MG63 (cell line): ENCODE data around the gene H2BK1. TPM values are rescaled to one million over a fixed set of nuclear protein-coding genes. Genes with fewer than 3 reads are reported as not detected.

Experiments
- DNase-seq: peaks from one replicate; pipeline ENCODE4 v3.0.0-alpha.2; 2020
- H3K27me3 ChIP-seq: fragments of 250-450 bp; sonication (Bioruptor Pico); 2 replicates; pipeline ENCODE4 v1.5.1; 2020; ENCODE audit warnings: mild to moderate bottlenecking, moderate library complexity
- H3K36me3 ChIP-seq: fragments of 250-450 bp; sonication (Bioruptor Pico); 2 replicates; pipeline ENCODE4 v1.5.1; 2020; ENCODE audit warnings: mild to moderate bottlenecking, moderate library complexity
- H3K4me3 ChIP-seq: fragments of 250-450 bp; sonication (Bioruptor Pico); 2 replicates; pipeline ENCODE4 v1.5.1; 2020; ENCODE audit warnings: mild to moderate bottlenecking, moderate library complexity
- H3K9me3 ChIP-seq: fragments of 250-450 bp; sonication (Bioruptor Pico); 2 replicates; pipeline ENCODE4 v1.5.1; 2020; ENCODE audit warnings: mild to moderate bottlenecking, moderate library complexity
- total RNA-seq: library from RNA; depleted of rRNA; stranded (reverse); fragments of >200 nt; shearing (Covaris generic); gene quantifications from 2 replicates; pipeline ENCODE4 v1.2.3, GENCODE V29; 2014; ENCODE audit warnings: low replicate concordance; rRNA removed

Gene H2BK1
- not detected in 2 replicates for total RNA-seq

DNA sequence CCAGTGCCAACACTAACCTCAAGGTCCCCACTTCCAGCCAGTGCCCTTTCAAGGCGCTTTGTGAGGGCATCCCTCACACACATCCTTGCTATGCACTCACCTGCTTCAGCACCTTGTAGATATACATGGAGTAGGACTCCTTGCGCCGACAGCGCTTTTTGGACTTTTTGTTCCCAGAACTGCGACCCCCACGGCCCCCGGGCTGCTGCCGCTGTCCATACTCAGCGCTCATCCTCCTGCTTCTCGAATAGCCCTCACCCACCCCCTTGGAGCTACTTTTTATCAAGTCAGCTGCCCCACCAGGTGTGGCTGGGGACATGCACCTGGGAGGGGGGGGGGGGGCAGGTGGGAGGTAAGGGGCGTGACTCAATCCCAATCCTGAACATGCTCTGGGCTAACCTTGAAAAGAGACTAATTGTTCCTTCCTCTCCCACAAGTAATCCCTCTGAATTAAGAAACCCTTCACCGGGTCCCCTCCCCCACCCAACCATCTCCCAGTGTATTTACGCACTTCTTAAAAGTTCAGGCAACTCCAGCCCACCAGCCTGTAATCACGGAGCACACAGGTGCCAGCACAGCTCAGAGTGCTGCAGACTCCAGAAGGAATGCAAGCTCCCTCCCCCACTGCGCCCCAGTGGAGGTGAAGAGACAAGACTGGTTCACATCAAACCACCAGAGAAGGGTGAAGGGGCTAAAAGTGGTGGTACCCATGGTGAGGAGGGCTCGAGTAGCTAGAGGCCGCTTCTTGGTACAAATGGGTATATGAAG, at the start of gene H2BK1:
TSS of gene H2BK1 (minus strand) at position 402 of the 768 bp plus-strand sequence. CDS start at position 232, 170 bp downstream.
- no peak for DNase-seq
- Histone ChIP-seq H3K4me3 (no peak within 1 kb of the TSS), H3K27me3 (no peaks in the 10 kb centered on the region)

DNA sequence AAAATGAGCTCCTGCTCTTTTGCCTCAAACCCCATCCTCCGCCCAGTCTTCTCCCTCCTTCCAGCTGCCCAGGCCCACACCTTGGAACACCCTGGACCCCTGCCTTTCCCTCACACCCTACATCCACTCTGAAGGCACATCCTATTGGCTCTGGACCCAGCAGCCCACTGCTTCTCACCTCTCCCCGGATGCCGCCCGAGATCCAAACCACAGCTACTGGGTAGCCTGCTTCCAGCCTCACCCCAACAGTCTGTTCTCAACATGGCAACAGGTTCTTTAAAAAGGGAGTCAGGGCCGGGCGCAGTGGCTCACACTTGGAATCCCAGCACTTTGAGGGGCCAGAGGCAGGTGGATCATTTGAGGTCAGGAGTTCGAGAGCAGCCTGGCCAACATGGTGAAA, 47.7 kb upstream of the H2BK1 start:
- Histone ChIP-seq H3K4me3 (no peak overlapping the region), H3K27me3 (peaks cover 2% of the 10 kb centered on the region; the same call in 1 of the 2 replicates), H3K9me3 (no peaks in the 10 kb centered on the region), H3K36me3 (no peaks in the 10 kb centered on the region)
- DNase-seq, result no peak

More for the DNA sequence above, at the start of gene H2BK1:
- H3K36me3 ChIP-seq, result no peaks in the 10 kb centered on the region; the same call in 1 of the 2 replicates
- H3K9me3 ChIP-seq, result no peaks in the 10 kb centered on the region

DNA sequence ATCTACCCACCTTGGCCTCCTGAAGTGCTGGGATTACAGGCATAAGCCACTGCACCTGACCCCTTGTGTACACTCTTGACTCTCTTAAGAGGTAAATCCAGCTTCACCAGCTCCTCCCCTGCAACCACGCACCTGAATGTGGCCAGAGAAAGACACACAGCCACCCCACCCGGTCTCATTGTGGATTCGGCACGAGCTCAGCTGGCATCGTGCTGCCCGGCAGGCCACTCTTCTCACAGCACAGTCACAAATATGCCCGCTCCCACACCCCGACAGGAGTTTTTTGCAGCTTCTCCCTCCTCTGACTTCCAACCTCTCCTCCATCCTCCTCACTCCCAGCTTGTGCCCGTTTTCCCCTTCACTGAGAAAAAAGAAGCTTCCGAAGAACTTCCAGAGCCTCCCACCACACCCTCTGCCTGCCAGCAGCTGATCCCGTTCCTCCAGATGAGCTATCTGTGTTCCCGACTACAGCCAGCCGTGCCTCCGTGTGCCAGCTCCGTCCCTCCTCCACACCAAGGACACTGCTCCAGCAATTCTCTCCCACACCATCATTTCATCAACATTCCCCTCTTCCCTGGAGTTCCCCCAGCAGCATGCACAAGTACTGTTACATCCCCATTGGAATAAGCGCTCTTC, 46.2 kb upstream of the H2BK1 start:
- no peak overlapping the region for H3K4me3 ChIP-seq
- DNase-seq, result no peak
- no peaks in the 10 kb centered on the region for H3K9me3 ChIP-seq
- peaks cover 2% of the 10 kb centered on the region; the same call in 1 of the 2 replicates for H3K27me3 ChIP-seq
- no peaks in the 10 kb centered on the region for H3K36me3 ChIP-seq

DNA sequence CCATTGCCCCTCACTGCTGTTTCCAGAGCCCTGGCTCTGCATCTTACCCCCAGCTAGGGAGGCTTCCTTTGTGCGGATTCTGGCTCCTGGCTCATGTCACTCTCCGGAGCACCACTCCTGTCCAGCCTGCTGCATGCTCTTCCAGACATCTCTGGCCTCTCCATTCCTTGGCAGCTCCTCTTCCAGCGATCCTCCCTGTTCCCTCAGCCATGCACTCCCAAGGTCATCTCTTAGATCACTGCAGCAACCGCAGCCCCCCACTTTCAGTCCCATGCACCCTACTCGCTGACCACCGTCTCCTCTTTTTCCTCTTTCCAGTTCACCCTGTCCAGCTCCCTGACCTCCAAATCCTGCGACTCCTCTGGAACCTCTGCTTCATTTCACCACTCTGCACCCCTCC, 45.1 kb upstream of the H2BK1 start:
- no peak for DNase-seq
- H3K36me3 ChIP-seq, result no peaks in the 10 kb centered on the region
- H3K4me3 ChIP-seq, result no peak overlapping the region
- H3K27me3 ChIP-seq, result peaks cover 2% of the 10 kb centered on the region; the same call in 1 of the 2 replicates
- no peaks in the 10 kb centered on the region for H3K9me3 ChIP-seq

DNA sequence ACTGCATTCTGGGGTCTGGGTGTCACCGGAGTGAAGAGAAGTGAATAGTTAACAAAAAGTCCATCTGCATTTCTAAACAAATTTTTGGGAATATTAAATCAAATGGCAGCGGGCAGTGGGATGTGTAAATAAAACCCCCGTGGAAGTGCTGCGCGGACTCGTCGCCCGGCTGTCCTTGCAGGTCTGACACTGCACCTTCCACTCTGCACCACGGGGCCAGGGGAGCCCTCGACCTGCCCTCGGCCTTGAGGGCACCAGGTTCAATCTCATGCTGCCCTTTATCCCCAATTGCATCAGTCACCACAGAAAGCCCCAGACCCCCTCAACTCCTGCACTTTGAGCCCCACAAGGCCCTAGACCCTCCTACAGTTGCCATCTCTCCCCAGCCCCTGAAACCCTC, 44.6 kb upstream of the H2BK1 start:
- Histone ChIP-seq H3K27me3 (peaks cover under 1% of the 10 kb centered on the region; the same call in 1 of the 2 replicates), H3K9me3 (no peaks in the 10 kb centered on the region), H3K4me3 (no peak overlapping the region), H3K36me3 (no peaks in the 10 kb centered on the region)
- DNase-seq, result no peak

DNA sequence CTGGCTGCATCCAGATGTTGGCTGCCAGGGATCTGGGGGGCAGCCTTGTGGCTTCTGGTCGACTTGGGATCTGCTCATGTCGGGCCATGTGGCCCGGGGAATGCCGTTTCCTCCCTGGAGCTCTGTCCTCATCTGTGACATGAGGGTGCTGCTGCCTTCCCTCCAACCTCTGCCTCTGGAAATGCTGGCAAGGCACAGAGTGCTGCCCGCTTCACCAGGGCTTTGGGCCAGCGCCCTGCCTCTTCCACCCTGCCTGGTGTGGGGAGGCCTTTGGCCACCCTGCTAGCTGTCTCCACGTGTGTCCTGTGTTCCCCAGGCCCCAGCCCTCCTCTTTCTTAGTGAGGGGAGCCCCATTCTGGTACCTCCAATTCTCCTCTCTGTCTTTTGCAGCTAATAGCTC, 44.0 kb upstream of the H2BK1 start:
- no peak for DNase-seq
- no peak overlapping the region for H3K4me3 ChIP-seq
- H3K36me3 ChIP-seq, result no peaks in the 10 kb centered on the region
- no peaks in the 10 kb centered on the region for H3K9me3 ChIP-seq
- H3K27me3 ChIP-seq, result no peaks in the 10 kb centered on the region

DNA sequence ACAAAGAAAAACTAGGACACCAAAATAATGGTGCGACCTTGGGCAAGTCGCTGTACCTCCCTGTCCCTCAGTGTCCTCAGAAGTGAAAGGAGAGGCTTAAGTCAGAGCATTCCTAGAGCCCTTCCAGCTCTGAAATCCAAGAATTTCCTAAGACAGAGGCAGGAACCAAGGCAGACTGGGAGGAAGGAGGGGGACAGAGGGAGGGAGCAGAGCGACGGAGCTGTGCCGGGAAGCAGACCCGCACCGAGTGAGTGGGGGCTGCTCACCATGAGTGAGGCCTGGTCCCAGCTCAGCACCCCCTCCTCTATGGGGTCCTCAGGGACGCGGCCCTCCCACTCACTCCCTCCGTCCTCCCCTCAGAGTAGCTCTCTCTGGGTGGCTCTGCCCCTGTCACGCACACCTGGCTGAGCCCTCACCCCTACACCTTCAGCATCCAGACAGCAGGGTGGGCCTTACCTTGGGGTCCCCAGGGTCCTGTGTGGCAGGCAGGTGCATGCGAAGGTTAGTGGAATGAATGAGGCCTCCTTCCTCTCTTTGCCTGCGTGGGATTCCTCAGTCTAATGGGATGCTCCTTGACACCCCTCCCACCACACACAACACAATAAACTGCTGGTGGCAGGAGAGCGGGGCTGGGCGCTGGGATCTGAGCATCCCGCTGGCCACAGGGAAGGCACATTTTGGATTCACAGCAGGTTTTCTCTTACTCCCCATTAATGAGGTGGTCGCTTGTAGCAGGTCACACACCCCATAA, 42.8 kb upstream of the H2BK1 start:
- H3K4me3 ChIP-seq, result no peak overlapping the region
- no peak for DNase-seq
- H3K9me3 ChIP-seq, result no peaks in the 10 kb centered on the region
- H3K36me3 ChIP-seq, result no peaks in the 10 kb centered on the region
- no peaks in the 10 kb centered on the region for H3K27me3 ChIP-seq

DNA sequence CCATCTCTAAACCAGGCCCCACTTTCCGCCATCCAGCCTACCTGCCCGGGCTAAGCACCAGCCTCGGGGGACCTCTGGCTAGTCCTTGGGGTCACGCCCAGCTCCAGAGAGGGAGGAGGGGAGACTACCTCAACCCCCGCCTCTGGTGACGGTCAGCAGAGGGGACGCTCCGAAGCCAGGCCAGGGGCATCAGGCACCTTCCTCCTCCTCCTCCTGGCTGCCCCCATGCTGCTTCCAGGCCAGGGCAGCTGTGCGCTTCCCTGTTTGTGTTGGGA, 42.2 kb upstream of the H2BK1 start:
- Histone ChIP-seq H3K9me3 (no peaks in the 10 kb centered on the region), H3K4me3 (no peak overlapping the region; the same call in 1 of the 2 replicates), H3K27me3 (no peaks in the 10 kb centered on the region), H3K36me3 (no peaks in the 10 kb centered on the region)
- no peak for DNase-seq

DNA sequence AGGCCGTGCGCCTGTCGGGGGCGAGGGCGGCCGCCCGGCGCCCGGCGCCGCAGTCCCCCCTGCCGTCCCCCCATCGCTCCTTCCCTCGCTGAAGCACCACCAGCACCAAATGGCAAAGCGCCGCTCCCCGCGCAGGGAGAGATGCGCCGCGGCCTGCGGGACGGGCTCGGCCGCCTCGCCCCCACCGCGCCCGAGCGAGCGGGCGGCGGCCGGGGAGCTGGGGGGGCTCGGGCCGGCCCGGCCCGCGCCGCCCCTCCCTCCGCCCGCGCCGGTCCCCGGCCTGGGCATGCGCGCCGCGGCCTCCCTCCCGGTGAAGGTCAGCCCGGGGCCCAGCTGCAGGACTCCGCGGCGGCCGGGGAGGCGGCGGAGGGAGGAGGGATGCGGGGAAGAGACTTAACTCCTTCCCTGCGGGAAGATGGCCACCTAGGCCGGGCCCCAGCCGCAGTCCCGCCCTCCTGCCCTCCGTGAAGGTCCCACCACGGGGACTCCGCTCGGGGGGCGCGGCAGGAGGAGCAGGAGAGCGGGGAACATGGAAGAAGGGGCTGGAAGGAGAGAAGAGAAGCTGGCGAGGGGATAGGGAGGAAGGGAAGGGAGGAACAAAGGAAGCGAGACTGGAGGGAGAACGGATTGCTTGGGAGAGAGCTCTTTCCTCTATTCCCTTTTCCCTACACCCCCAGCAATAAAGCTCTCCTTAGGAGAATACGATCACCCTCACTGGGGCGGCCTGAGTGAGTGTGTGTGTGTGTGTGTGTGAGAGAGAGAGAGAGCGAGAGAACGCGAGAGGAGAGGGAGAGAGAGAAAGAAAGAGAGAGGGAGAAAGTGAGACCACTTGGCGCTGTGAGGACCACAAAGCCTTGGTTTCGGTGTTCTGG, 41.6 kb upstream of the H2BK1 start:
- Histone ChIP-seq H3K4me3 (peak overlapping the region; percentile 49), H3K27me3 (no peaks in the 10 kb centered on the region), H3K9me3 (no peaks in the 10 kb centered on the region), H3K36me3 (no peaks in the 10 kb centered on the region)
- peak; percentile 49 for DNase-seq

DNA sequence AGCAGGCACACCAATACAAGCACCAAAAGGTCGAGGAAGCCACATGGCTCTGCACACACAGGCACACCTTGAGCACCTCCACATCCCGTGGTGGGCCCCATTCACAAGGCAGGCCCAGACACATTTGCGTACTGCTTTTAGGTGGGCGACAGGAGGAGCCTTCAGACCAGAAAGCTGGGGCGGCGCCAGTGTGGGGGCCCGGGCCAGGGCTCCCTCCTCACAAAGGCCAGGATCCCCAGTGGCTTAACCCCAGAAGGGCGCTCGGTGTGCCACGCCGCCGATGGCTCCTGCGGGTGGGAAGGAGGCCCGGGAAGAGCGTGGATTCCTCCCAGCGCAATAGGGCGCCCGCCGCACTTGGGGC, 41.0 kb upstream of the H2BK1 start:
- Histone ChIP-seq H3K9me3 (no peaks in the 10 kb centered on the region), H3K36me3 (no peaks in the 10 kb centered on the region), H3K27me3 (no peaks in the 10 kb centered on the region), H3K4me3 (peak overlapping the region; percentile 17; the same call in 1 of the 2 replicates)
- no peak for DNase-seq

DNA sequence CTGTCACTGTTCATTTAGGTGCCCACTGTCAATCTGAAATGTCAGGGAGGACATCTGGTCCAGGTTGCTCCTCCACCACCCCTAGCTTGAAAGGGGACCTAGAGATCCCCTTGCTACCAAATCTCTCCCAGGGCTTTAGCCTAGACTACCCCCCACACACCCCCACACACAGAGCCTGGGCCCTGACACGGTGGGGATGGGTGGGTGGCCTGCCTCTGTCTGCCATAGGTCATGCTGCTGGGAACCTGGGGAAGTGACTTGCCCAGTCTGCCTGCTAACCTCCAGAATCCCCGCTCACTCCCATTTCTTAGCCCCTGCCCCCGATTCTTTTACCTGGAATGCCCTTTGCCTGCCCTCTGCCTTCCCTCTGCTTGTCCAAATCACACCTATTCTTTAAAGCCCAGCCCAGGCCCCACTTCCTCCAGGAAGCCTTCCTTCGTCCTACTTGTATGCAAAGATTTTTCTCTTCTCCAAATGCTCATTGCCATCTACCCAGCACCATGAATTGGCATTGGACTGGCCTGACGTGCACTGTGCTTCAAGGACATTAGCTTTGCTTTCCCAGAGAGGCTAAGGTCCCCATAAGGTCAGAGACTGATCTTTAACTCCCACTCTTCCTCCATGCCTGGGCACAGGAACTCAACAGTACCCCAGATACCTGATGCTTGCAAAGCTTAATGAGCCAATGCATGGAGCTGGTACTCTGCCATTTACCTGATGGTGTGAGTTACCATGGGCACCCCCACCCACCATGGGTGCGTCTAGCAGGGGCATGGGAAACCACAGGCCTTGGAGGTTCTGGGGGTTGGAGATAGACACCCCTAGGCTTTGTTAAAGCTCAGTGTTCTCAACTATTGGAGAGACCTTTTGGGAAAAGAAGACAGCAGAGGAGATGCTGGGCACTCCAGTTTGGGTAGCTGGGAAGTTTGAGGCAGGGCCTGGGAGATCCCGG, 40.2 kb upstream of the H2BK1 start:
- Histone ChIP-seq H3K27me3 (no peaks in the 10 kb centered on the region), H3K4me3 (no peak overlapping the region), H3K9me3 (no peaks in the 10 kb centered on the region), H3K36me3 (no peaks in the 10 kb centered on the region)
- DNase-seq, result no peak

DNA sequence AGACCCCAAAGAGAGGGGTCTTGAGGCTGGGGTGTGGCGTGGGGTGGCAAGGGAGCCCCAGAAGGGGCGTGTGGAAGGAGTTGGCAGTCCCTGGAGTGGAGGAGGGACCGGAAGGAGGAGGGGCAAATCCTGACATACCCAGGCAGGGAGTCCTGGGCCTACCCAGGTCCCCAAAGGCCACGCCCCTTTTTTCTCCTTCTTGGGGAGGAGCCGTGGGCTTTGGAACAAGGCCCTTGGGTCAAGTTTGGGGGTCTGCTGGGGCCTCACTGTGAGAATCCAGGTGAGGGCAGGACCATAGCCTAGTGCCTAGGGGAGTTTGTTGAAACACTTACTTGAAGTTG, 39.4 kb upstream of the H2BK1 start:
- Histone ChIP-seq H3K9me3 (no peaks in the 10 kb centered on the region), H3K27me3 (no peaks in the 10 kb centered on the region), H3K4me3 (no peak overlapping the region), H3K36me3 (no peaks in the 10 kb centered on the region)
- DNase-seq, result peak; percentile 54

DNA sequence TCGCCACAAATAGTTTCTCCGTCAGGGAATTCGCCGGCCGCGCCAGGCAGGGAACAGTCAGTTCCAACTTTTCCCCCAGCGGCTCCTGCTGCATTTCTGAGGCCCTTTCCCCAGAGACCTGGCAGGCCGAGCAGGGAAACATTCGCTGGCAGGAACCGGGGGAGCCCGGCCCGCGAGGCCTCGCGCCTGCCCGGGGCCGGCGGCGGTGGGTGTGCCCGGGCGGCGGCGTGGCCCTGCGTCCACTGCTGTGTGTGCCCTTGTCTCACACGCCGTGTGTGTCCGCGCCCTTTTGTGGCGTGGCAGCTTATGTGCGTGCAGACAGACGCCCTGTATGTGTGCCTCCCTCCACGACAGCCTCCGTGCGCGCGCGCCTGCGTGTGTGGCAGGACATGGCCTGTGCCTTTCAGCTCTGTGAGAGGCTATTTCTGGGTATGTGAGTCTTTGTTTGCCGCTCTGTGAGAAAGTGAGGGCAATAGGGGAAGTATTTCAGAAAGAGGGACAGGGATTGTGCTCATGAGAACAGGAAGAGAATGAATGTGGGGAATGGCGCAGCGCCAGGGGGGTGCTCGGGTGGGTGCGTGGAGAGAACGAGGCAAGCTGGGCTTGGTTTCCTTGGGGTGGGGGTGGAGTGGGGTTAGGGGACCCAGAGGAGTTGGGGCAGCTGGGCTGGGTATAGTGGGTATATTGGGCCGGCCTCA, 38.9 kb upstream of the H2BK1 start:
- DNase-seq, result peak; percentile 47
- no peaks in the 10 kb centered on the region for H3K27me3 ChIP-seq
- H3K36me3 ChIP-seq, result no peaks in the 10 kb centered on the region
- no peaks in the 10 kb centered on the region for H3K9me3 ChIP-seq
- H3K4me3 ChIP-seq, result peak overlapping the region; percentile 47

DNA sequence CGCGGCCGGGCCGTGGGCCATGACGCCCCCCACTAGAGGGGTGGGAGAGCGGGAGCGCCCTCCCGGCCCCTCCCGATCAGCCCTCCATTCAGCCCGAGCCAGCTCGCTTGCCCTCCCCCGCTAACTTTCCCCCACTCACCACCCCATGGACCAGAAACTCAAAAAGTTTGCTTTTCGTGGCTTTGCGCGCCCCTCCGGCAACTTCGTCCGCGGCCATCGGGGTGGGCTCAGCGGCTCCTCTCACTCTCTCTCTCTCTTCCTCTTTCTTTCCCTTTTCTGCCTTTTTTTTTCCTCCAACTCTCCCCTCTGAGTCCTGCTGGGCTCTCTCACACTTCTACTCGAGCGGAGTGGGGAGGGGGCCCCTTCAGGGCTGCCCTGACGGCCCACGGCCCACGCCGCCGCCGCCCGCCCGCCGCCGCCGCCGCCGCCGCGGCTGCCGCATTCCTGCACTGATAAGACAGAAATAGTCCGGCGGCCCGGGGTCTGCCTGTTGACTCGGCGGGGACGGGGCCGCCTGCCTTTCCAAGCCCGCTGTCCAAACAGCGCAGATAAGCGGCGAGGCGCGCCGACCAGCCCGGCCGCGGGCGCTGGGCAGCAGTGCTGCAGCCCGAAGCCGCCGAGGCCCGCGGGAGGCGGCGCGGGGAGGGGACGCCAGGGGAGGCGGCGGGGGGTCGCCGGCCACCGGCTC, 38.2 kb upstream of the H2BK1 start, which contains the start of gene SMARCD3:
TSS of gene SMARCD3 (minus strand) at position 349 of the 688 bp plus-strand sequence. CDS start at position 217, 132 bp downstream.
- peak; percentile 41 for DNase-seq
- Histone ChIP-seq H3K9me3 (no peaks in the 10 kb centered on the region), H3K4me3 (peak within 1 kb of the TSS; percentile 47), H3K27me3 (no peaks in the 10 kb centered on the region), H3K36me3 (no peaks in the 10 kb centered on the region)
